ENCODE data around the gene ANK3.

The ANK3 gene

DNA sequence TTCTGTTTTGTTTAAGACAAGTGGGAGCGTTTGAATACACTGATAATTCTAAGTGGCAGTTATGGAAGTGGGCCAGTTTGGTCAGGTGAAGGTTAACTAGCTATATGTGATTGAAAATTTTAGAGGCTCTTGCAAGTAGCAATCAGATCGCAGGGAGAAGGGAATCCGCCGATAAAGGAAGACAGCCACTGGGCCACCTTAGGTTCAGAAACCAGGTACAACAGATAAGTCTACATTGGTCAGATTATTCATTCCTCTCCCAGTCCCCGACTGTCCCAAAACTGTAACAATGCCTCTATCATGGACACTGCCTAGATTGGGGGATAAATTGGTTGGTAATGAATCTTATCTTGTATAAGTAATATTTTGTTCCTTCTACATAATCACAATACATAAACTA lies 8.9 kb downstream of the ANK3 start:
- in situ Hi-C loops (cut with MboI; ENCODE audit: low sequenced_read_pairs) = no loop called here

- in situ Hi-C loops (cut with MboI; ENCODE audit: low sequenced_read_pairs) = no loop called here
Observed at GRCh38 chr10:60377955-60378354, 11.7 kb downstream of the ANK3 start.

- in situ Hi-C loops (cut with MboI; ENCODE audit: low sequenced_read_pairs) = no loop called here
Observed at GRCh38 chr10:60377042-60377352, 12.7 kb downstream of the ANK3 start.

- in situ Hi-C loops (cut with MboI; ENCODE audit: low sequenced_read_pairs) = no loop called here
Observed at GRCh38 chr10:60376221-60377041, 13.2 kb downstream of the ANK3 start.

DNA sequence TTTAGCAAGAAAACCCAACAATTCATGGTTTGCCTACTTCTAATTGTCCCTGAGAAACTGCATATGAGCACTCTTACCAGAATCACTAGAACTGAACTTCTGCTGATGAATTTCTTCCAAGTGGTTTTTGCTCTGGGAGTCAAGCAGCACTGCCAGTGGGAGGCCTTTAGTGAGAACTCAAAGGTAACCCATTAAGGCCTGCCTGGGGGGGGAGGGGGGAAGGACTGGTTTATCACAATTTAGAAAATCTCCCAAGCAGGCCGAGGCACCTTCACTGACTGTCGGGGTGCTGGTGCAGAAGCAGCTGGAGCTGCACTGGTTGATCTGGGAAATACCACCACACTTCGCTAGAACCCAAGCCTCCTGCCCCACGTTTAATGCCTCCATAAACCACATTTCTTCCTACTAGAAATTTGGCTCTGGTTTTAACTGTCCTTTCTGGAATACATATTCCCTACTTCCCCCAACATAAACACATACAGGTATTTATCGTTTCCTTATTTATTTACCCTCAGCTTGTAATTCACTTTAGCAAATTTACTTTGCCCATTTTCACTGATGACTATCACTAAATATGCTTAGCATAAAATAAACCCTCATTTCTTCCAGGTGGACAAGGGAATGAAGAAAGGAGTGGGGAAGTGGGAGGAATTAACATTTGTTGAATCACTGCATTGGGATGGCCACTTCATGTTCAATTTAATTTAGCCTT lies 14.2 kb downstream of the ANK3 start:
- in situ Hi-C loops (cut with MboI; ENCODE audit: low sequenced_read_pairs) = no loop called here

GRCh38 chr10:60374836-60375235 lies 14.8 kb downstream of the ANK3 start:
- in situ Hi-C loops (cut with MboI; ENCODE audit: low sequenced_read_pairs) = no loop called here

DNA sequence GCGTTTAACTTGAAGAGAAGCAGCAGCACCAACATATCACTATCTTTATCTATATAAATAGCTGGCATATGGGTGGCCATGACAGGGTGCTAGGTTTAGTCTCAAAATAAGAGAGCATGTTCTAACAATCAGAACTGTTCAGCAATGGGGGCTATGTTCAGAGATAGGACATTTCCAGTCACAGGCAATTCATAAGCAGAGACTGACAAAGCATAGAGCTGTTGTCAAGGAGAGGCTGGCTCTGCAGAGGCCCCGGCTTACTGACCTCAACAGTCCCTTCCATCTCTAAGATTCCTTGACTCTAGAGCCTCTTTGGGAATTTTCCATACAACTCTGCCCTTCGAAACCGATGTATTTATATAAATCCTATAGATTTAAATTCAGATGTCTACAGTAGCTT lies 17.2 kb downstream of the ANK3 start:
- in situ Hi-C loops (cut with MboI; ENCODE audit: low sequenced_read_pairs) = no loop called here

GRCh38 chr10:60369547-60369930 lies 20.1 kb downstream of the ANK3 start:
- in situ Hi-C loops (cut with MboI; ENCODE audit: low sequenced_read_pairs) = no loop called here

- in situ Hi-C loops (cut with MboI; ENCODE audit: low sequenced_read_pairs) = no loop called here
Observed at GRCh38 chr10:60368875-60369546, 20.7 kb downstream of the ANK3 start.

GRCh38 chr10:60367901-60368300 lies 21.8 kb downstream of the ANK3 start:
- in situ Hi-C loops (cut with MboI; ENCODE audit: low sequenced_read_pairs) = no loop called here

DNA sequence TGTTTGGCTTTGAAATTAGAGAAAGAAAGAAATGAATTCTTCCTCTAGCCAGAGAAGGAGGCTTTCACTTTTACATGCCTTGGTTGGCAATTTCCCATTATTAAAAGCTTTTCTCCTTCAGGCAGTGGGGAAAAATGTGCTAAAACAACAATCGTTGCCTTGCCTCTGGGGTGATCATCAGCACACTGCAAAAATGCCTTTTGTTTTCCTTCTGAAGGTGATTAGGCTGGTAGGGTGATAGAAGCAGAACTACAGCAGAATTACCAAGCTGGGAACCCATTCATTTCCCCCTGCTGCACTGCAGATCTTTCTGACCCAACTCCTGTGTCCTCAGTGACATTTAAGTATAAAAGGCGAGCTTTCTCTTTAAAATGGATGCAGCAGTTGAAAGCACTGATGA lies 22.2 kb downstream of the ANK3 start:
- in situ Hi-C loops (cut with MboI; ENCODE audit: low sequenced_read_pairs) = no loop called here

DNA sequence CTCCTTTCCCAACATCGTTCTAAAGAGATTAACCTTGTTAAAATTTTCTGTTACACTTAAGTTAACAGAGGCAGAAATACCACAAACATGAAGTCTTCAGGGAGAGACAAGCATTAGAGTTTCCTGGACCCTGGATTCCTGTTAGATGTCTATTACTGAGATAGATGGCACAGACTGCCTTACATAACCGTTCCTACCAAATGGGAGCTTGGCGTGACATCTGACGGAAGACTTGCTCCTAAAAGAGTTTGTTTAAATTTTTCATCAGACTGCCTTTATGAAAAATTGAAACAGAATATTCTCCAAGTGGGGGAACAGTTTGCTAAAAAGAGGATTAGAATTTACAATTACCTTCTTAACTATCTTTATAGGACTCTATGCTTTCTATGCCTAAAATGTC lies 22.7 kb downstream of the ANK3 start:
- in situ Hi-C loops (cut with MboI; ENCODE audit: low sequenced_read_pairs) = no loop called here

DNA sequence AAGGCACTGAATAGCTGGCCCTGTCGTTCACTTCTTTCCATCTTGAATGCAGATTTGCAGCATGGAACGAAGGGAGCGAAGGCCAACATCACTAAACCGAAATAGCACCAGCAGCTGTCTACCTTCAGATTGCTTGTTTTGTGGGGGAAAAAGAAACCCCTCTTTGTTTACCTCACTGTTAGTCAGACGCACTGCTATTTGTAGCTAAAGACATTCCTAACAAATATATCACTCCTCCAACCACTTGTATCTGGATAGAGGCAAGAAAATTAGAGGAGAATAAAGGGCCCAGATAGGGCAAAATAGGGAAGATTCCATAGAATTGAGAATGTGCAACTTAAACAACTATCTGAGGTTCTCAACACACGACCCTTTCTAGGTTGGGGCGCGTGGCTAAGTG lies 26.5 kb downstream of the ANK3 start:
- in situ Hi-C loops (cut with MboI; ENCODE audit: low sequenced_read_pairs) = no loop called here

DNA sequence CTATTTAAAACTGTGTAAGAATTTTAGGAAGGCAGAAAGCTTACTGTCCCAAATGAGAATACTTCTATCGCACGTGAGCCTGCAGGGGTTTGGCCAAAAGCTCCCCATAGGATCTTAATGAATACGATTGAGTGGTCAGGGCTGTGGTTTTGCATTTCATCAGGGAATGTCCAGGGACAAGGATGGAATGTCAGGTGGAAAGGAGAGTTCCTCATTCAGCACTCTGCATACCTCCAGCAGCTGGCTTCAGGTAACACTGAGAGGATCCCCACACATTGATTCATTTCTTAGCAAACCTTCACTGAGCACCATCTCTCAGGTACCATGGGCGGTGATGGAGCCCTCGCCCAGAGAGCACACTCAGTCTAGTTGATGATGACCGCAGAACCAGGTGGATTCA lies 27.2 kb downstream of the ANK3 start:
- in situ Hi-C loops (cut with MboI; ENCODE audit: low sequenced_read_pairs) = no loop called here

- in situ Hi-C loops (cut with MboI; ENCODE audit: low sequenced_read_pairs) = no loop called here
Observed at GRCh38 chr10:60359066-60359465, 30.6 kb downstream of the ANK3 start.

- in situ Hi-C loops (cut with MboI; ENCODE audit: low sequenced_read_pairs) = no loop called here
Observed at GRCh38 chr10:60358282-60358681, 31.4 kb downstream of the ANK3 start.

DNA sequence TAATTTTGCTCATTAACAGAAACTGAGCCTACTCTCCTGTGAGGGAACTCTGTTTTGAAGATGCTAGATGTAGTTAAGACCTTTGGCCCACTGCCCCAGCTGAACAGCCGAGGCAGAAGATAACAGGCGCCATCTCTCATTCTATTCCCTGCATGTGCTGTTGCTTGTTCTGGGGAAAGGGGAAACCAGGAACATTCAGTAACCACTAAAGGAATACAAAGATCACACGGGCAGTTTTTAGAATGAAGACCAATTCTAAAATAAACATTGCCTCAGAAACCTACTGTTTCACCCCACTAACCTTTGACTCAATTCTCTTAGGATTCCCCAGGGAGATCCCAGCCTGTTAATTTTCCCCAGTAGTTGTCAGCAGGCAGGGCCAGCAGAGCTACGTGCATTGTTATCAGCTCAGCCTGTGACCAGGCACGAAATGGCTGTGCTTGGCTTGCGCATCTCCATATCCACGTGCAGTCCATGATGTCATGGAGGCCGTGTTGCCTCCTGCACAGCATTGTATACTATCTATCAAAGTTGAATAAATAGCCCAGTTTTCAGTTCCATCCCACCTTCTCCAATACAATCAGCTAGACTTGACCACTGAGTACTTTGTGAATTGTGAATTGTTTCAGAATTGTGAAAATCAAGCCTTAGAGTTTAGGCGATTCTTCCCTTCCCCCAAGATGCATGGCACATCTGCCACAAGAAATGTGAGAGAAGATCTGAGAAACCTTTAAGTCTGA lies 36.0 kb downstream of the ANK3 start:
- in situ Hi-C loops (cut with MboI; ENCODE audit: low sequenced_read_pairs) = no loop called here

GRCh38 chr10:60352105-60352504 lies 37.6 kb downstream of the ANK3 start:
- in situ Hi-C loops (cut with MboI; ENCODE audit: low sequenced_read_pairs) = no loop called here

DNA sequence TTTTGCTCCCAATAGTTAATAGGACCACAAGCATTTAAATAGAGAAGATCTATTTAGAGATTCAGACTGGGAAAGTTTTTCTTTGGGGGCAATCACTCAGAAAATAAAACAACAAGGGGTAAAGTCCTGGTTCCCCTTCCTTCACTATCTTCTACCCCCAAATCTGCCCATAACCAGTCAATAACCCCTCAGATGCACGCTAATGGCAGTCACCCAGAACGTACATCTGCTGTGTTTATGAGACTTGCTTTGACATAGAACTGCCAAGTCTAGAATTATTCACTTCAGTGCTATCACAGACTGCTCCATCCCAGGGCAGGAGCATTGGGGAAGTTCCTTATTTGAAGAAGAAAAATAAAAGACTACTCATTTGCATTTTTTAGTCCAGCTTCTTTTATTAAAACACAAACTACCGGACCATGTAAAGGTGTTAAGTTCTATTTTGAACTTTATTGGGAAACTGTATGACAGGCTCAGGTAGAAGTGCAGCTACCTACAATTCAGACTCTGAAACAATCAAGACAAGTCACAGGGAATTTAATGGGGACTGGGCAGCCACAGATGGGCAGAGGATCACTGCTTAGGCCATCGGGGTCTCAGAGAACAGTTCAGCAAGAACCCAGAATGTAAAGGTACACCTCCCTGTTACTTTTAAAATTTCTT lies 38.4 kb downstream of the ANK3 start:
- in situ Hi-C loops (cut with MboI; ENCODE audit: low sequenced_read_pairs) = no loop called here

GRCh38 chr10:60350400-60350799 lies 39.3 kb downstream of the ANK3 start:
- in situ Hi-C loops (cut with MboI; ENCODE audit: low sequenced_read_pairs) = no loop called here

- in situ Hi-C loops (cut with MboI; ENCODE audit: low sequenced_read_pairs) = no loop called here
Observed at GRCh38 chr10:60349426-60349825, 40.2 kb downstream of the ANK3 start.

Data from HL-60/S4 treated with retinoic acid at 250 ng/mL for 4 days and 3 days (cell line).